CD4-positive, alpha-beta T cell treated with Interleukin-1 beta for 1 hour (primary cell): ENCODE results near the gene AP5Z1.
A peak's percentile ranks its signal among the peaks of the same experiment; 100 is the strongest.

ENCODE experiments used
- DNase-seq, 2 donors: peaks; one replicate each; pipeline ENCODE4 v3.0.0-alpha.2; 2020 to 2022

AP5Z1 gene

GRCh38 chr7:4824120-4824775 lies 48.8 kb downstream of the AP5Z1 start:
- no peak for DNase-seq

- no peak for DNase-seq
Measured at GRCh38 chr7:4825081-4825480, 49.7 kb downstream of the AP5Z1 start.

- DNase-seq: no peak
Measured at GRCh38 chr7:4828720-4829383, 53.4 kb downstream of the AP5Z1 start.

- DNase-seq: peak; percentile 56 to 61
Measured at GRCh38 chr7:4830176-4830575, 54.8 kb downstream of the AP5Z1 start.

GRCh38 chr7:4831723-4832495 lies 56.5 kb downstream of the AP5Z1 start:
- no peak for DNase-seq

GRCh38 chr7:4832711-4833110 lies 57.3 kb downstream of the AP5Z1 start:
- no peak for DNase-seq

GRCh38 chr7:4833176-4833575 lies 57.8 kb downstream of the AP5Z1 start:
- no peak for DNase-seq

- DNase-seq: no peak
Measured at GRCh38 chr7:4833691-4834600, 58.5 kb downstream of the AP5Z1 start.

GRCh38 chr7:4834601-4835397 lies 59.4 kb downstream of the AP5Z1 start:
- DNase-seq: no peak

- DNase-seq: no peak
Measured at GRCh38 chr7:4835398-4836205, 60.2 kb downstream of the AP5Z1 start.

GRCh38 chr7:4836206-4836661 lies 60.8 kb downstream of the AP5Z1 start:
- no peak for DNase-seq

GRCh38 chr7:4837041-4837802 lies 61.8 kb downstream of the AP5Z1 start:
- DNase-seq: no peak

- DNase-seq: no peak
Measured at GRCh38 chr7:4837803-4838625, 62.6 kb downstream of the AP5Z1 start.

- DNase-seq: no peak
Measured at GRCh38 chr7:4838626-4839334, 63.4 kb downstream of the AP5Z1 start.

GRCh38 chr7:4840079-4840501 lies 64.7 kb downstream of the AP5Z1 start:
- no peak for DNase-seq
